GM19193 (cell line): ENCODE data around the gene GPR87.

Experiments
- POLR2A ChIP-seq: IDR thresholded peaks from 4 replicates; pipeline ENCODE4 v1.6.1; 2011; ENCODE audit not compliant: insufficient read depth, insufficient read length; ENCODE audit errors: extremely low read depth

GPR87 gene

GRCh38 chr3:151276687-151277042 lies 40.0 kb downstream of the GPR87 start:
- TF ChIP-seq POLR2A: no peak

- no peak for TF ChIP-seq POLR2A
These were observed 40.5 kb downstream of the GPR87 start for GRCh38 chr3:151276038-151276686.

- no peak for TF ChIP-seq POLR2A
These were observed 41.5 kb downstream of the GPR87 start for GRCh38 chr3:151275091-151275490.

GRCh38 chr3:151269631-151270030 lies 47.0 kb downstream of the GPR87 start:
- no peak for TF ChIP-seq POLR2A

GRCh38 chr3:151268267-151269235 lies 48.1 kb downstream of the GPR87 start:
- no peak for TF ChIP-seq POLR2A

- no peak for TF ChIP-seq POLR2A
These were observed 49.6 kb downstream of the GPR87 start for GRCh38 chr3:151267066-151267465.

- TF ChIP-seq POLR2A: no peak
These were observed 50.8 kb downstream of the GPR87 start for GRCh38 chr3:151265866-151266265.

- TF ChIP-seq POLR2A: no peak
These were observed 51.5 kb downstream of the GPR87 start for GRCh38 chr3:151265166-151265565.

- TF ChIP-seq POLR2A: no peak
These were observed 52.0 kb downstream of the GPR87 start for GRCh38 chr3:151264605-151265004.

- no peak for TF ChIP-seq POLR2A
These were observed 53.6 kb downstream of the GPR87 start for GRCh38 chr3:151262871-151263525.

- TF ChIP-seq POLR2A: no peak
These were observed 57.0 kb downstream of the GPR87 start for GRCh38 chr3:151259664-151260063.

GRCh38 chr3:151256749-151257148 lies 59.9 kb downstream of the GPR87 start:
- no peak for TF ChIP-seq POLR2A

- no peak for TF ChIP-seq POLR2A
These were observed 67.8 kb downstream of the GPR87 start for GRCh38 chr3:151248772-151249337.
